ENCODE results near the gene NR0B2. TPM values are rescaled to one million over a fixed set of nuclear protein-coding genes. Genes with fewer than 3 reads are reported as not detected.
"Not testable (repeated sequence)": the region's sequence is repeated elsewhere in the genome, so short reads cannot be mapped to it uniquely, and the experiment has no call there.

The NR0B2 gene
- total RNA-seq, 2 experiments from 2014 or later = not detected

DNA sequence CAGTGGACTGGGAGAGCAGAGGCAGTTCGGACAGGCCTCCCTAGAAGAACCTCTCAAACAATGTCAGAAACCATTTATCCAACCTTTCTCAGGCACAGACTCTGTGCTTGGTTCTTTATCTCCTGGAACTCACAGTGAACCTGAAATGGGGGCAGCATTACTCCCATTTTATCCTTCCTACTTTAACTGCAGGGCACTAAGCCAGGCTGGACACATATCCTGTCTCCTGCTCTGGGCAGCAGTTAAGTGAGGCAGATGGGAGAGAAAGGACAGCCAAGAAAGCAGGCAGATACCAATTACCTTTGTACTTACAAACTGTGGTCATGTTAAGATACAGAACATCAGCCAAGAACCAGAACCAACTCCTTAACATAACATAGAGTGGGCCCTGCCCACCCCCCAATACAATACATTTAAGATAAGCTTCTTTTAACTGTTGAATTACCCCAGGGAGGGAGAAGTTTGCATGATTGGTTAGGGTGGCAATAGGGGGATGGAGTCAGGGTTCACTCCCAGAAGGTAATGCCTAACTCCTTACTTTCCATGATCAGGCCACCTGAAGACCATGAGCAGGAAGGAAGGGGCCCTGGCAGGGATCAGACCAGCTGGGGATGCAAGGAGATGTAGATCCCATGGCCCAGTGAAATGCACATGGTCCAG is 35.6 kb upstream of the NR0B2 start:
- DNase-seq = no peak
- Mint-ChIP-seq H3K27ac (no peak overlapping the region), H3K9me3 (no peaks in the 10 kb centered on the region), H3K36me3 (ENCODE audit: low read depth) (peaks cover 17% of the 10 kb centered on the region), H3K4me3 (no peak overlapping the region), H3K4me1 (no peaks in the 10 kb centered on the region), H3K27me3 (no peaks in the 10 kb centered on the region)
- ChIA-PET POLR2A (no interaction called here), CTCF (no interaction called here)

DNA sequence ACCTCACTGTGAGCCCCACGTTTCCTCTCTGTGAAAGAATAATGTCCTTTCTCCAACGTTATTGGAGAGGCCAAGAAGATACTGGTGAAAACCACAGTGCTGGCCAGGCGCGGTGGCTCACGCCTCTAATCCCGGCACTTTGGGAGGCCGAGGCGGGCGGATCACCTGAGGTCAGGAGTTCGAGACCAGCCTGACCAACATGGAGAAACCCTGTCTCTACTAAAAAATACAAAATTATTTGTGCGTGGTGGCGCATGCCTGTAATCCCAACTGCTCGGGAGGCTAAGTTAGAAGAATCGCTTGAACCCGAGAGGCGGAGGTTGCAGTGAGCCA is 34.9 kb upstream of the NR0B2 start:
- peaks cover 18% of the 10 kb centered on the region for H3K36me3 Mint-ChIP-seq (ENCODE audit: low read depth)
- POLR2A ChIA-PET, H3K27me3 Mint-ChIP-seq, H3K9me3 Mint-ChIP-seq, H3K4me1 Mint-ChIP-seq, CTCF ChIA-PET, DNase-seq, H3K27ac Mint-ChIP-seq, H3K4me3 Mint-ChIP-seq: not testable (repeated sequence)

- no peaks in the 10 kb centered on the region for H3K27me3 Mint-ChIP-seq
- no peak overlapping the region for H3K4me3 Mint-ChIP-seq
- peaks cover 34% of the 10 kb centered on the region for H3K36me3 Mint-ChIP-seq (ENCODE audit: low read depth)
- H3K27ac Mint-ChIP-seq = no peak overlapping the region
- CTCF ChIA-PET = no interaction called here
- DNase-seq = no peak
- POLR2A ChIA-PET = interaction anchor here (0.8 to 1.1 kb wide), 2 partner anchors 10 to 46 kb away, joined by 3 read pairs; partner anchors contain the start of gene GPATCH3
- no peaks in the 10 kb centered on the region for H3K4me1 Mint-ChIP-seq
- H3K9me3 Mint-ChIP-seq = no peaks in the 10 kb centered on the region
These were observed 32.5 kb upstream of the NR0B2 start for GRCh38 chr1:26946270-26946669.

DNA sequence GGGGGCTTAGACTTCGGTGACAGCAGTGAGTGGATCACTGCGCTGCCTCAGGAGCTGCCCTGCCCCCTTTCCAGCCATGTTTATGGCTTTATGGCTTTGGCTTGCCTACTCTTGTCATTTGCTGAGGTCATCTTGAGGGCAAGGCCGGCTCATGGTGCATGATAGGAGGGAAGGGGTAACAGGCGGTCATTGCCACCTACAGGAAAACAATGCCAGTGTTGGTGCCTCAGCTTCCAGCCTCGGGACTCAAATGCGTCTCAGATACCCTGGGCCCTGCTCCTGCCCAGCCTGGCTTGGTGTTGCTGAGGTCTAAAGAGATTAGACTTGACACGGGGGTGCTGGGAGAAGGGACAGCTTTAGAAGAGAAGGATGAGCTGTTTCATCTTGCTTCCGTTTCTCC is 32.0 kb upstream of the NR0B2 start:
- peaks cover 35% of the 10 kb centered on the region for H3K36me3 Mint-ChIP-seq (ENCODE audit: low read depth)

GRCh38 chr1:26945138-26945537 is 31.4 kb upstream of the NR0B2 start:
- CTCF ChIA-PET = no interaction called here
- H3K36me3 Mint-ChIP-seq (ENCODE audit: low read depth) = peaks cover 38% of the 10 kb centered on the region
- H3K27ac Mint-ChIP-seq = no peak overlapping the region
- no peaks in the 10 kb centered on the region for H3K9me3 Mint-ChIP-seq
- POLR2A ChIA-PET = interaction anchor here (1.1 to 1.2 kb wide), 2 partner anchors 8 to 14 kb away, joined by 3 read pairs; no protein-coding TSS in a partner anchor
- no peaks in the 10 kb centered on the region for H3K27me3 Mint-ChIP-seq
- no peak overlapping the region for H3K4me3 Mint-ChIP-seq
- peaks cover 1% of the 10 kb centered on the region for H3K4me1 Mint-ChIP-seq
- DNase-seq = no peak

More for the DNA sequence above, 32.0 kb upstream of the NR0B2 start:
- Mint-ChIP-seq H3K4me1 (no peaks in the 10 kb centered on the region), H3K27ac (no peak overlapping the region), H3K9me3 (no peaks in the 10 kb centered on the region), H3K27me3 (no peaks in the 10 kb centered on the region), H3K4me3 (no peak overlapping the region)
- ChIA-PET CTCF (no interaction called here), POLR2A (interaction anchor here (0.8 to 1.1 kb wide), 2 partner anchors 9 to 45 kb away, joined by 3 read pairs; partner anchors contain the start of gene GPATCH3)
- no peak for DNase-seq

DNA sequence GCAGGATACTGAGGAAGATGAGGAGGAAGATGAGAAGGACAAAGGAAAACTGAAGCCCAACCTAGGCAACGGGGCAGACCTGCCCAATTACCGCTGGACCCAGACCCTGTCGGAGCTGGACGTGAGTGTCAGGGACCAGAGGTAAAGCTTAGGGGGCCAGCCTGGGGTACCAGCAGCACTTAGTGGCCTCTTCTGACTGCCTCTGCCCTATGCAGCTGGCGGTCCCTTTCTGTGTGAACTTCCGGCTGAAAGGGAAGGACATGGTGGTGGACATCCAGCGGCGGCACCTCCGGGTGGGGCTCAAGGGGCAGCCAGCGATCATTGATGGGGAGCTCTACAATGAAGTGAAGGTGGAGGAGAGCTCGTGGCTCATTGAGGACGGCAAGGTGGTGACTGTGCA is 28.9 kb upstream of the NR0B2 start:
- no peaks in the 10 kb centered on the region for H3K27me3 Mint-ChIP-seq
- H3K27ac Mint-ChIP-seq = no peak overlapping the region
- peaks cover 44% of the 10 kb centered on the region for H3K36me3 Mint-ChIP-seq (ENCODE audit: low read depth)
- ChIA-PET CTCF (interaction anchor here (0.6 kb wide), 1 partner anchor 344 kb away, joined by 4 read pairs; no protein-coding TSS in a partner anchor), POLR2A (interaction anchor here (0.6 kb wide), 1 partner anchor 125 kb away, joined by 3 read pairs; no protein-coding TSS in a partner anchor)
- no peak for DNase-seq
- H3K4me3 Mint-ChIP-seq = no peak overlapping the region
- H3K9me3 Mint-ChIP-seq = no peaks in the 10 kb centered on the region
- peaks cover 5% of the 10 kb centered on the region for H3K4me1 Mint-ChIP-seq

GRCh38 chr1:26941311-26941710 is 27.5 kb upstream of the NR0B2 start:
- Mint-ChIP-seq H3K36me3 (ENCODE audit: low read depth) (peaks cover 48% of the 10 kb centered on the region), H3K27ac (no peak overlapping the region), H3K4me3 (no peak overlapping the region), H3K27me3 (no peaks in the 10 kb centered on the region), H3K9me3 (no peaks in the 10 kb centered on the region), H3K4me1 (peaks cover 5% of the 10 kb centered on the region)
- no peak for DNase-seq
- CTCF ChIA-PET = interaction anchor here (1.0 kb wide), 1 partner anchor 12 kb away, joined by 4 read pairs; no protein-coding TSS in a partner anchor
- POLR2A ChIA-PET = no interaction called here

DNA sequence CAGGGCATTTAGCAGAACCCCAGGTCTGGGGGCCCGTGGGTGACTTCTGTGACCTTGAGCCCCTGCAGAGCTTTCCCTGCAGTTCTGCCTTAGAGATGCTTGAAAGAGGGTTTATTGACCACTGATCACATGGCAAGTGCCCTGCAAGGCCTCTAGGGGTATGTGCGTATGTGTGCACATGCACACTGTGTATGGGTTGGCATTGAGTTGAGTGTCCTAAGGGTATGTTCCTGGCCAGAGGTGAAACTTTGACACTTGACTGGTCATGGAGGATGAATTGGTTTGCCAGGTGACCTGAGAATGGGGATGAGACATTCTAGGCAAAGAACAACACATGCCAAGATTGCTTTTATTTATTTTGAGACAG is 24.9 kb upstream of the NR0B2 start:
- POLR2A ChIA-PET = interaction anchor here (1.3 kb wide), 1 partner anchor 38 kb away, joined by 4 read pairs; the partner anchor contains the start of gene GPATCH3
- peaks cover 42% of the 10 kb centered on the region for H3K36me3 Mint-ChIP-seq (ENCODE audit: low read depth)

DNA sequence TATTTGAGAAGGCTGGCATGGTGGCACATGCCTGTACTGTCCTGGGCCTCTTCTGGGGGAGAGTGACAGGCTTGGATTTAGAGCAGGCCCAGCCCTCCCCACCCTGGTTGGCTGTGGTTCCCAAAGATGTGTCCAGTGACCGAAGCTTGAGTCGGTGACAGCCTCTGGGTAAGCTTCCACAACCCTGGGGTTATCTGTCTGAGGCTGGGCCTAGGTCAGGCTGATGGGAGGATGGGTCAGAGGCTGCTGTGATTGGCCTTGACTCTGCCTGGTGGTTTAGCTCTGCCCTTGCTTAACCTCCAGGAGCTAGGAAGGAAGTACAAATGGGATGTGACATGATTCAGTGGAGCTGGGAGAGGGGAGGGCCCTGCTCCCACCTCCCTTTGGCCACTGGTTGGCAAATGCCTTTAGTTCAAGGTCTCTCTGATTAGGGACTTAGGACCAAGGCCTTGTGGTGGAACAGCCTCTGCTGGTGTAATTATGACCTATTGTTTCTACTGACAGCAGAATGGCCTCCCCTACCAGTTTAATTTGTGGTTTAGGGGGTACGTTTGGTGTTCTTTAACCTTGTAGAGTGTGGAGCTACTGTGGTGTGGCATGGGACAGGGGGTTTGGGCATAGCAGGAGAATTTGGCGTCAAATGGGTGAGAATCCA is 24.4 kb upstream of the NR0B2 start:
- Mint-ChIP-seq H3K4me1 (peaks cover 5% of the 10 kb centered on the region), H3K27ac (no peak overlapping the region), H3K27me3 (no peaks in the 10 kb centered on the region), H3K4me3 (no peak overlapping the region), H3K9me3 (no peaks in the 10 kb centered on the region), H3K36me3 (ENCODE audit: low read depth) (peaks cover 38% of the 10 kb centered on the region)
- no peak for DNase-seq
- ChIA-PET POLR2A (interaction anchor here (1.3 kb wide), 1 partner anchor 38 kb away, joined by 4 read pairs; the partner anchor contains the start of gene GPATCH3), CTCF (no interaction called here)

More for the DNA sequence above, 24.9 kb upstream of the NR0B2 start:
- Mint-ChIP-seq H3K27ac (no peak overlapping the region), H3K9me3 (no peaks in the 10 kb centered on the region), H3K4me1 (peaks cover 5% of the 10 kb centered on the region), H3K27me3 (no peaks in the 10 kb centered on the region), H3K4me3 (no peak overlapping the region)
- no peak for DNase-seq
- CTCF ChIA-PET = no interaction called here

DNA sequence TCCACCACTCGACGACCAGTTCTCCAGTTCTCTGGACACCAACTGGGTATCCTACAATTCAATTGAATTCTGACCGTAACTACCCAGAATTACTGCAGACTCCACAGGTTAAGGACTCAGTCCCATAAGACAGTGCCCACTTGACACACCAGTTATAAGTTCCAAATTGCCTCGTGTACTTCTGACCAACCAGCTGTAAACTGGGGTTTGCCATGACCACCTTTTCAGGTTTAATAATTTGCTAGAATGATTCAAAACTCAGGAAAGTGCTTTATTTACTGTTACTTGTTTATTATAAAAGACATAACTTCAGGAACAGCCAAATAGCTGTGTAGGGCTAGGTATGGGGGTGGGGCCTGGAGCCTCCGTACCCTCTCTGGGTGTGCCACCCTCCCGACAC is 23.0 kb upstream of the NR0B2 start:
- Mint-ChIP-seq H3K4me1 (peaks cover 5% of the 10 kb centered on the region), H3K27ac (no peak overlapping the region), H3K36me3 (ENCODE audit: low read depth) (peaks cover 36% of the 10 kb centered on the region), H3K4me3 (no peak overlapping the region), H3K9me3 (no peaks in the 10 kb centered on the region), H3K27me3 (no peaks in the 10 kb centered on the region)
- no peak for DNase-seq
- POLR2A ChIA-PET = interaction anchor here (0.7 kb wide), 1 partner anchor 9 kb away, joined by 3 read pairs; no protein-coding TSS in a partner anchor
- CTCF ChIA-PET = no interaction called here

GRCh38 chr1:26932531-26932930 is 18.8 kb upstream of the NR0B2 start:
- Mint-ChIP-seq H3K27me3 (no peaks in the 10 kb centered on the region), H3K4me1 (no peaks in the 10 kb centered on the region), H3K27ac (no peak overlapping the region), H3K9me3 (no peaks in the 10 kb centered on the region), H3K4me3 (no peak overlapping the region), H3K36me3 (ENCODE audit: low read depth) (peaks cover 48% of the 10 kb centered on the region)
- no peak for DNase-seq
- CTCF ChIA-PET = no interaction called here
- POLR2A ChIA-PET = no interaction called here

GRCh38 chr1:26923711-26924110 is 9.9 kb upstream of the NR0B2 start:
- H3K36me3 Mint-ChIP-seq (ENCODE audit: low read depth) = peaks cover 38% of the 10 kb centered on the region
- H3K4me3 Mint-ChIP-seq = peak overlapping the region; percentile 97
- H3K4me1 Mint-ChIP-seq = peaks cover 43% of the 10 kb centered on the region
- CTCF ChIA-PET = no interaction called here
- POLR2A ChIA-PET = interaction anchor here (1.0 to 2.0 kb wide), 2 partner anchors 10 to 35 kb away, joined by 3 to 8 read pairs; partner anchors contain the start of genes GPN2 and NR0B2
- no peak for DNase-seq
- no peaks in the 10 kb centered on the region for H3K27me3 Mint-ChIP-seq
- no peaks in the 10 kb centered on the region for H3K9me3 Mint-ChIP-seq
- no peak overlapping the region for H3K27ac Mint-ChIP-seq

- peak overlapping the region; percentile 97 for H3K4me3 Mint-ChIP-seq
- H3K36me3 Mint-ChIP-seq (ENCODE audit: low read depth) = peaks cover 30% of the 10 kb centered on the region
- peaks cover 43% of the 10 kb centered on the region for H3K4me1 Mint-ChIP-seq
- H3K9me3 Mint-ChIP-seq = no peaks in the 10 kb centered on the region
- H3K27me3 Mint-ChIP-seq = no peaks in the 10 kb centered on the region
- H3K27ac Mint-ChIP-seq = peak overlapping the region; percentile 89
- POLR2A ChIA-PET = interaction anchor here (2.0 to 2.9 kb wide), 2 partner anchors 23 to 34 kb away, joined by 8 to 34 read pairs; partner anchors contain the start of genes GPATCH3 and GPN2
- no peak for DNase-seq
- CTCF ChIA-PET = no interaction called here
These were observed 9.1 kb upstream of the NR0B2 start for GRCh38 chr1:26922901-26923300.
